ENCODE measurements around the gene TACC3.

- TF ChIP-seq EZH2phosphoT487 (IDR thresholded peaks at IDR 0.05; ENCODE audit: borderline replicate concordance, low read depth) (no peak), CTCF (IDR thresholded peaks at IDR 0.05) (no peak), SIN3A (IDR thresholded peaks at IDR 0.05; ENCODE audit: borderline replicate concordance, low read depth, low read length) (no peak), EP300 (IDR thresholded peaks at IDR 0.05; ENCODE audit: borderline replicate concordance in 1 of 2, low read depth in 1 of 2, low read length in 1 of 2) (no peak), CHD2 (IDR thresholded peaks at IDR 0.05; ENCODE audit: low read length, partially characterized antibody) (no peak), YY1 (IDR thresholded peaks at IDR 0.05; ENCODE audit: low read depth) (no peak), RAD21 (IDR thresholded peaks at IDR 0.05; ENCODE audit: low read length) (no peak)
Measured at GRCh38 chr4:1673671-1674070, 47.6 kb upstream of the TACC3 start.

Data from SK-N-SH (cell line).